ENCODE measurements around the gene CNIH2. TPM values are rescaled to one million over a fixed set of nuclear protein-coding genes. Genes with fewer than 3 reads are reported as not detected.
A peak's percentile ranks its signal among the peaks of the same experiment; 100 is the strongest.

CNIH2 gene
- total and polyA plus RNA-seq, 2 of the 13 experiments (the other 11 are each of a cell fraction or from before 2014, with no cell fraction given) = 0.60 to 0.69 TPM

- TF ChIP-seq HMGXB3 (CRISPR knock-in tag; IDR thresholded peaks at IDR 0.05; ENCODE audit: borderline replicate concordance) = peak; percentile 17; the same call in 1 of the 2 replicates
- TF ChIP-seq MXI1 (IDR thresholded peaks at IDR 0.05; ENCODE audit: borderline replicate concordance, low read depth, low read length) = peak; percentile 58; the same call in 2 of the 3 replicates
- TF ChIP-seq RBM39 (IDR thresholded peaks at IDR 0.05; ENCODE audit: low read depth, low read length, poor library complexity, severe bottlenecking) = peak; percentile 40
- peak; percentile 76; the same call in 1 of the 2 replicates for TF ChIP-seq YEATS2 (CRISPR knock-in tag; IDR thresholded peaks at IDR 0.05; ENCODE audit: borderline replicate concordance)
- peak; percentile 9; the same call in 1 of the 2 replicates for TF ChIP-seq KAT7 (CRISPR knock-in tag; IDR thresholded peaks at IDR 0.05; ENCODE audit: borderline replicate concordance)
- 0 out of 2 replicates have a peak, but pooled peaks have one; percentile 12 for TF ChIP-seq ZIK1 (CRISPR knock-in tag; IDR thresholded peaks at IDR 0.05; ENCODE audit: borderline replicate concordance, low read depth)
- peak; percentile 51; the same call in 1 of the 2 replicates for TF ChIP-seq HNRNPL (IDR thresholded peaks at IDR 0.05; ENCODE audit: low read depth, low read length)
- no peak for TF ChIP-seq USF2 (IDR thresholded peaks at IDR 0.05; ENCODE audit: low read depth, low read length)
- TF ChIP-seq USF2 (CRISPR knock-in tag; IDR thresholded peaks at IDR 0.05; ENCODE audit: borderline replicate concordance) = no peak; the same call in 1 of the 2 replicates
- TF ChIP-seq PATZ1 (CRISPR knock-in tag; IDR thresholded peaks at IDR 0.05) = peak; percentile 72
- peak; percentile 100 for TF ChIP-seq ATF2 (CRISPR knock-in tag; IDR thresholded peaks at IDR 0.05)
- 0 out of 2 replicates have a peak, but pooled peaks have one; percentile 36 for TF ChIP-seq PRDM4 (CRISPR knock-in tag; IDR thresholded peaks at IDR 0.05; ENCODE audit: borderline replicate concordance)
- 0 out of 2 replicates have a peak, but pooled peaks have one; percentile 27 for TF ChIP-seq MTA1 (CRISPR knock-in tag; IDR thresholded peaks at IDR 0.05; ENCODE audit: borderline replicate concordance)
These were observed 10.9 kb downstream of the CNIH2 start, which contains the start of gene YIF1A (continued) for GRCh38 chr11:66288671-66289547.

Measured in HepG2 (cell line).